ENCODE data around the gene CDKL1.
"Not testable (repeated sequence)": the region's sequence is repeated elsewhere in the genome, so short reads cannot be mapped to it uniquely, and the experiment has no call there.

CDKL1 gene

GRCh38 chr14:50361473-50362403, 34.9 kb downstream of the CDKL1 start:
- not testable (repeated sequence) for H3K27me3 ChIP-seq (ENCODE audit: control insufficient read depth, insufficient read depth, low read length); H3K4me3 ChIP-seq (ENCODE audit: low read length); H3K36me3 ChIP-seq (ENCODE audit: control insufficient read depth, insufficient read depth, low read length); H3K27ac ChIP-seq (ENCODE audit: low read depth, low read length); H3K9ac ChIP-seq (ENCODE audit: low read length); H3K4me1 ChIP-seq (ENCODE audit: control insufficient read depth, insufficient read depth, low read length)

- no peaks in the 10 kb centered on the region for H3K27me3 ChIP-seq (ENCODE audit: control insufficient read depth, insufficient read depth, low read length)
- H3K36me3 ChIP-seq (ENCODE audit: control insufficient read depth, insufficient read depth, low read length): peaks cover 6% of the 10 kb centered on the region
- no peak overlapping the region for H3K9ac ChIP-seq (ENCODE audit: low read length)
- H3K27ac ChIP-seq (ENCODE audit: low read depth, low read length): no peak overlapping the region
- H3K4me1 ChIP-seq (ENCODE audit: control insufficient read depth, insufficient read depth, low read length): no peaks in the 10 kb centered on the region
- H3K4me3 ChIP-seq (ENCODE audit: low read length): no peak overlapping the region
These were observed 35.8 kb downstream of the CDKL1 start for GRCh38 chr14:50360851-50361250.

DNA sequence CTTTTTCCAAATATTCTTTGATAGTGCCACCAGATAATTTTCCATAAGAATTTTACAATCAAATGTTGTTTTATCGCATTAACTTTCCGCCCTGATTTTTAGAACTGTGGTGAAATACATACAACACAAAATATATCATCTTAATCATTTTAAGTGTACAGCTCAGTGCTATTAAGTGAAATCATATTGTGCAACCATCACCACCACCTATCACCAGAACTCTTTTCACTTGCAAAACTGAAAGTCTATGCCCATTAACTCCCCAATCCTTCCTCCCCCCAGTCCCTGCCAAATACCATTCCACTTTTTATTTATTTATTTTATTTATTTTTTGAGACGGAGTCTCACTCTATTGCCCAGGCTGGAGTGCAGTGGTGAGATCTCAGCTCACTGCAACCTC, 36.6 kb downstream of the CDKL1 start:
- Histone ChIP-seq H3K4me1 (ENCODE audit: control insufficient read depth, insufficient read depth, low read length) (no peaks in the 10 kb centered on the region), H3K36me3 (ENCODE audit: control insufficient read depth, insufficient read depth, low read length) (peaks cover 6% of the 10 kb centered on the region), H3K27ac (ENCODE audit: low read depth, low read length) (no peak overlapping the region), H3K9ac (ENCODE audit: low read length) (no peak overlapping the region), H3K4me3 (ENCODE audit: low read length) (no peak overlapping the region), H3K27me3 (ENCODE audit: control insufficient read depth, insufficient read depth, low read length) (no peaks in the 10 kb centered on the region)

DNA sequence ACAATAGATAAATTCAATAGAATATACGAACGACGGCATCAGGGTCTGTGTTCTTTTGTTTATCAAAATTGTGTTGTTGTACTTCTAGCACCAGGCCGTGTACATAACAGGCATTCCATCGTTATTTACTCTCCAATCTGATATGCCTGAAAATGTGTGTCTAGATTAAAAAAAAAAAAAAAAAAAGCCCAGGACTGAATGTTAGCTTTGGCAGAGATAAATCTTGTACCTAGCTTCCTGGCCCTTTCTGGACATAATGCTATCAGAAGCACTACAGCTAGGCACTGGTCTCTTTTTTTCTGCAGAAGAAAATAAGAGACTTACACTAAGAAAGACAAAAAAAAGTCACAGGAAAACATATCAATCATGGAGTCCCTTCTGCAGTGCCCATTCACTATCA, 37.0 kb downstream of the CDKL1 start:
- no peak overlapping the region for H3K27ac ChIP-seq (ENCODE audit: low read depth, low read length)
- H3K36me3 ChIP-seq (ENCODE audit: control insufficient read depth, insufficient read depth, low read length): peaks cover 6% of the 10 kb centered on the region
- H3K4me1 ChIP-seq (ENCODE audit: control insufficient read depth, insufficient read depth, low read length): no peaks in the 10 kb centered on the region
- no peaks in the 10 kb centered on the region for H3K27me3 ChIP-seq (ENCODE audit: control insufficient read depth, insufficient read depth, low read length)
- no peak overlapping the region for H3K9ac ChIP-seq (ENCODE audit: low read length)
- H3K4me3 ChIP-seq (ENCODE audit: low read length): no peak overlapping the region

GRCh38 chr14:50357753-50358395, 38.8 kb downstream of the CDKL1 start:
- Histone ChIP-seq H3K36me3 (ENCODE audit: control insufficient read depth, insufficient read depth, low read length) (peaks cover 6% of the 10 kb centered on the region), H3K27me3 (ENCODE audit: control insufficient read depth, insufficient read depth, low read length) (no peaks in the 10 kb centered on the region), H3K4me1 (ENCODE audit: control insufficient read depth, insufficient read depth, low read length) (peaks cover 2% of the 10 kb centered on the region), H3K9ac (ENCODE audit: low read length) (no peak overlapping the region), H3K4me3 (ENCODE audit: low read length) (no peak overlapping the region), H3K27ac (ENCODE audit: low read depth, low read length) (no peak overlapping the region)

- no peak overlapping the region for H3K4me3 ChIP-seq (ENCODE audit: low read length)
- no peak overlapping the region for H3K9ac ChIP-seq (ENCODE audit: low read length)
- no peak overlapping the region for H3K27ac ChIP-seq (ENCODE audit: low read depth, low read length)
- no peaks in the 10 kb centered on the region for H3K27me3 ChIP-seq (ENCODE audit: control insufficient read depth, insufficient read depth, low read length)
- H3K36me3 ChIP-seq (ENCODE audit: control insufficient read depth, insufficient read depth, low read length): peaks cover 6% of the 10 kb centered on the region
- H3K4me1 ChIP-seq (ENCODE audit: control insufficient read depth, insufficient read depth, low read length): peaks cover 4% of the 10 kb centered on the region
These were observed 39.6 kb downstream of the CDKL1 start for GRCh38 chr14:50357124-50357523.

GRCh38 chr14:50356283-50356682, 40.4 kb downstream of the CDKL1 start:
- H3K27ac ChIP-seq (ENCODE audit: low read depth, low read length); H3K4me3 ChIP-seq (ENCODE audit: low read length); H3K36me3 ChIP-seq (ENCODE audit: control insufficient read depth, insufficient read depth, low read length); H3K9ac ChIP-seq (ENCODE audit: low read length); H3K4me1 ChIP-seq (ENCODE audit: control insufficient read depth, insufficient read depth, low read length); H3K27me3 ChIP-seq (ENCODE audit: control insufficient read depth, insufficient read depth, low read length): not testable (repeated sequence)

GRCh38 chr14:50355692-50356091, 41.0 kb downstream of the CDKL1 start:
- Histone ChIP-seq H3K27ac (ENCODE audit: low read depth, low read length) (no peak overlapping the region), H3K4me3 (ENCODE audit: low read length) (no peak overlapping the region), H3K4me1 (ENCODE audit: control insufficient read depth, insufficient read depth, low read length) (peaks cover 4% of the 10 kb centered on the region), H3K9ac (ENCODE audit: low read length) (no peak overlapping the region), H3K36me3 (ENCODE audit: control insufficient read depth, insufficient read depth, low read length) (peaks cover 6% of the 10 kb centered on the region), H3K27me3 (ENCODE audit: control insufficient read depth, insufficient read depth, low read length) (no peaks in the 10 kb centered on the region)

DNA sequence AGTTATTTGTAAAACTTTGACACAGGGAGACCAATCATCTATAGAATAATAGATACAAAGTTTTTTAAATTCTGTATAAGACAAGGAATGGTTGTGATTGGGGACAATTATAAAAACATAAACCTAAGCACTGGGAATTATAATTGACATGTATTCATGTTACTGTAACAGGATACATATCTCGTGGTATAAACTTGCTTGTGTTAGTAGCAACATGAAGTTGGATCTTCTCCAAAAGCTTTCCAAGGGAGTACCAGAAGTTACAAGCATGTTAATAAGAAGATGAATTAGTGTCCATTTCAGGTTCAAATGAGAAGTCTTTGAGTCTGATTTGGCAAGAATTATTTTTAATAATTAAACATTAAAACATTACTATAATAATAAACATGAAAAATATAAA, 42.2 kb downstream of the CDKL1 start:
- Histone ChIP-seq H3K27me3 (ENCODE audit: control insufficient read depth, insufficient read depth, low read length) (no peaks in the 10 kb centered on the region), H3K36me3 (ENCODE audit: control insufficient read depth, insufficient read depth, low read length) (peaks cover 6% of the 10 kb centered on the region), H3K4me1 (ENCODE audit: control insufficient read depth, insufficient read depth, low read length) (peaks cover 4% of the 10 kb centered on the region), H3K4me3 (ENCODE audit: low read length) (no peak overlapping the region), H3K27ac (ENCODE audit: low read depth, low read length) (no peak overlapping the region), H3K9ac (ENCODE audit: low read length) (no peak overlapping the region)

GRCh38 chr14:50353126-50353525, 43.6 kb downstream of the CDKL1 start:
- no peak overlapping the region for H3K27ac ChIP-seq (ENCODE audit: low read depth, low read length)

GRCh38 chr14:50352584-50352983, 44.1 kb downstream of the CDKL1 start:
- Histone ChIP-seq H3K9ac (ENCODE audit: low read length) (no peak overlapping the region), H3K27me3 (ENCODE audit: control insufficient read depth, insufficient read depth, low read length) (no peaks in the 10 kb centered on the region), H3K27ac (ENCODE audit: low read depth, low read length) (no peak overlapping the region), H3K4me1 (ENCODE audit: control insufficient read depth, insufficient read depth, low read length) (peaks cover 5% of the 10 kb centered on the region), H3K4me3 (ENCODE audit: low read length) (no peak overlapping the region), H3K36me3 (ENCODE audit: control insufficient read depth, insufficient read depth, low read length) (no peaks in the 10 kb centered on the region)

More at GRCh38 chr14:50353126-50353525, 43.6 kb downstream of the CDKL1 start:
- H3K27me3 ChIP-seq (ENCODE audit: control insufficient read depth, insufficient read depth, low read length): no peaks in the 10 kb centered on the region
- peaks cover 4% of the 10 kb centered on the region for H3K36me3 ChIP-seq (ENCODE audit: control insufficient read depth, insufficient read depth, low read length)
- no peak overlapping the region for H3K9ac ChIP-seq (ENCODE audit: low read length)
- H3K4me1 ChIP-seq (ENCODE audit: control insufficient read depth, insufficient read depth, low read length): peaks cover 4% of the 10 kb centered on the region
- no peak overlapping the region for H3K4me3 ChIP-seq (ENCODE audit: low read length)

DNA sequence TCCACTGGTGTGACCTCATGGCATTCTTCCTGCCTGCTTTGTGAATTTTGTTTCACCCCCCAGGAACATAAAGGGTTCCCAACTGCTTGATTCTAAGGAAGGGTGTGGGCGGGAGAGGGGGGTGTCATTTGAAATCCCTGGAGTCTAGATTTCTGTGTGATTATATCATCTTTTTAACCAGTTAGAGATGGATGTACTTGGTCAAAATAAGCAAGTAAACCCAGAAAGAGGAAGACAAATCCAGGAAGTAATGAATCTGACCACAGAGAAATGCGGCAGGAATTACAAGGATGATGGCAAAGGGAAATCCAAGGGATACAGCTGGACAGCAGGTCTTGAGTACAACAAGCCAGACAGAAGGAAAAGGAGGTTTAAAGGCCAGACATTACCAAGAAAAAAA, 45.7 kb downstream of the CDKL1 start:
- H3K36me3 ChIP-seq (ENCODE audit: control insufficient read depth, insufficient read depth, low read length): no peaks in the 10 kb centered on the region

GRCh38 chr14:50348933-50349332, 47.7 kb downstream of the CDKL1 start:
- peaks cover 19% of the 10 kb centered on the region for H3K4me1 ChIP-seq (ENCODE audit: control insufficient read depth, insufficient read depth, low read length)
- no peak overlapping the region for H3K27ac ChIP-seq (ENCODE audit: low read depth, low read length)
- H3K4me3 ChIP-seq (ENCODE audit: low read length): no peak overlapping the region
- no peaks in the 10 kb centered on the region for H3K27me3 ChIP-seq (ENCODE audit: control insufficient read depth, insufficient read depth, low read length)
- no peak overlapping the region for H3K9ac ChIP-seq (ENCODE audit: low read length)
- H3K36me3 ChIP-seq (ENCODE audit: control insufficient read depth, insufficient read depth, low read length): no peaks in the 10 kb centered on the region

More for the DNA sequence above, 45.7 kb downstream of the CDKL1 start:
- H3K4me3 ChIP-seq (ENCODE audit: low read length): no peak overlapping the region
- H3K4me1 ChIP-seq (ENCODE audit: control insufficient read depth, insufficient read depth, low read length): peaks cover 7% of the 10 kb centered on the region
- H3K27ac ChIP-seq (ENCODE audit: low read depth, low read length): no peak overlapping the region
- H3K9ac ChIP-seq (ENCODE audit: low read length): no peak overlapping the region
- no peaks in the 10 kb centered on the region for H3K27me3 ChIP-seq (ENCODE audit: control insufficient read depth, insufficient read depth, low read length)

Data from rectal smooth muscle tissue (tissue), 1 donor.